NCI-H345 (cell line): ENCODE measurements around the gene TRIM7.
"Not testable (repeated sequence)": the region's sequence is repeated elsewhere in the genome, so short reads cannot be mapped to it uniquely, and the experiment has no call there.

Source experiments
- DNase-seq: peaks from one replicate; lab custom pipeline; 2025; lab: John Stamatoyannopoulos, UW

Gene TRIM7

GRCh38 chr5:181192337-181193046, 12.5 kb downstream of the TRIM7 start:
- DNase-seq, result no peak

- DNase-seq, result no peak
Measured at GRCh38 chr5:181191526-181192336, 13.3 kb downstream of the TRIM7 start.

GRCh38 chr5:181190711-181191525, 14.1 kb downstream of the TRIM7 start:
- DNase-seq, result no peak

GRCh38 chr5:181189962-181190710, 14.9 kb downstream of the TRIM7 start:
- DNase-seq, result no peak

- DNase-seq, result no peak
Measured at GRCh38 chr5:181189363-181189961, 15.5 kb downstream of the TRIM7 start.

- DNase-seq, result no peak
Measured at GRCh38 chr5:181188700-181189362, 16.2 kb downstream of the TRIM7 start.

GRCh38 chr5:181187500-181188213, 17.3 kb downstream of the TRIM7 start:
- DNase-seq, result no peak

GRCh38 chr5:181186986-181187499, 18.0 kb downstream of the TRIM7 start:
- DNase-seq, result no peak

- DNase-seq, result no peak
Measured at GRCh38 chr5:181186022-181186421, 19.0 kb downstream of the TRIM7 start.

- DNase-seq, result no peak
Measured at GRCh38 chr5:181185560-181185959, 19.4 kb downstream of the TRIM7 start.

- DNase-seq, result no peak
Measured at GRCh38 chr5:181184845-181185216, 20.2 kb downstream of the TRIM7 start.

- no peak for DNase-seq
Measured at GRCh38 chr5:181182651-181183050, 22.3 kb downstream of the TRIM7 start.

GRCh38 chr5:181181650-181182565, 23.1 kb downstream of the TRIM7 start:
- DNase-seq, result no peak

GRCh38 chr5:181177559-181177958, 27.4 kb downstream of the TRIM7 start:
- not testable (repeated sequence) for DNase-seq

- DNase-seq, result no peak
Measured at GRCh38 chr5:181176254-181176952, 28.6 kb downstream of the TRIM7 start.

- DNase-seq, result no peak
Measured at GRCh38 chr5:181173420-181174342, 31.3 kb downstream of the TRIM7 start.

- no peak for DNase-seq
Measured at GRCh38 chr5:181173027-181173419, 32.0 kb downstream of the TRIM7 start.
